Calu3 (cell line): ENCODE results near the gene CRTAC1. TPM values are rescaled to one million over a fixed set of nuclear protein-coding genes. Genes with fewer than 3 reads are reported as not detected.

Source experiments
- BruUV-seq: library from RNA; stranded (reverse); fragments of 400-500 nt; replicated peaks from 2 replicates; lab custom pipeline; 2021; lab: Mats Ljungman, UMichigan
- CTCF ChIA-PET: fragments of 300-600 bp; sonication (Branson Sonifier 250); formaldehyde crosslinking; loops from one replicate; lab custom pipeline; 2022; ENCODE audit warnings: antibody characterized with exemption; lab: Charles Lee
- DNase-seq: peaks from one replicate; pipeline ENCODE4 v3.0.0; 2022
- H3K27ac Mint-ChIP-seq: one replicate; pipeline ENCODE4 v1.8.0; 2022; ENCODE audit warnings: mixed read lengths; ENCODE audit not compliant: unreplicated experiment
- H3K27me3 Mint-ChIP-seq: one replicate; pipeline ENCODE4 v1.8.0; 2022; ENCODE audit warnings: mixed read lengths; ENCODE audit not compliant: unreplicated experiment
- H3K36me3 Mint-ChIP-seq: one replicate; pipeline ENCODE4 v1.8.0; 2022; ENCODE audit warnings: mild to moderate bottlenecking, moderate library complexity, mixed read lengths; ENCODE audit not compliant: insufficient read depth, unreplicated experiment
- H3K4me1 Mint-ChIP-seq: one replicate; pipeline ENCODE4 v1.8.0; 2022; ENCODE audit warnings: mild to moderate bottlenecking, low read depth, mixed read lengths; ENCODE audit not compliant: unreplicated experiment
- H3K4me3 Mint-ChIP-seq: one replicate; pipeline ENCODE4 v1.8.0; 2022; ENCODE audit warnings: mild to moderate bottlenecking, low read depth, moderate library complexity, mixed read lengths; ENCODE audit not compliant: unreplicated experiment
- H3K9me3 Mint-ChIP-seq: one replicate; pipeline ENCODE4 v1.8.0; 2022; ENCODE audit warnings: low read depth, mixed read lengths; ENCODE audit not compliant: unreplicated experiment
- intact Hi-C: fragments of 100-400 bp; cut with micrococcal nuclease; formaldehyde crosslinking; loops from one replicate; pipeline ENCODE4 v1.10.0; 2022; ENCODE audit not compliant: unreplicated experiment
- total RNA-seq: library from RNA; stranded (reverse); gene quantifications from 2 replicates; pipeline ENCODE4 v1.2.3, GENCODE V29; 2022
- TF ChIP-seq, protein P1 (sequence below): fragments of 200-600 bp; IDR thresholded peaks from one replicate; pipeline ENCODE4 v1.8.0; 2022; ENCODE audit warnings: antibody characterized with exemption; ENCODE audit not compliant: unreplicated experiment

The CRTAC1 gene
- total RNA-seq, 1 experiment from 2014 or later, result not detected

- peaks cover 85% of the 10 kb centered on the region for H3K27me3 Mint-ChIP-seq
Observed at GRCh38 chr10:98060079-98060478, 29.7 kb upstream of the CRTAC1 start.

DNA sequence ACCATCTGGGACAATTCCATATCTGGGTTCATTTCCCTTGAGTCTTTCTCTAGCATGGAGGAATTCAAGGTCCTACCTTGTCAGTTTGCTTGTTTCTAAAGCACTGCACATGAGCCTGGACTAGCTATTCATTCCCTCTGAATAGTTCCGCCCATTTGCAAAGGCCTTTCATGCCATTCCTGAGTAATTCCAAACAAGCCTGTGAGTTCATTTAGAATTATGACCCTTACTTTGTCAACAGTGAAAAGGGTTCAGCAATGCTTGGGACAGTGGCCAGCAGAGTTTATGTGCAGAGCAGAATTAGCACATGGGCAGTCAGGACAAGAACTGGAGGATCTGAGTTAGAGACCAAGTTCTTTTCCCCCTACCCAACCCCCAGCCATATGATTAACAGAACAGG is 27.9 kb upstream of the CRTAC1 start:
- CTCF ChIA-PET, result no interaction called here
- Mint-ChIP-seq H3K4me1 (no peaks in the 10 kb centered on the region), H3K27me3 (peaks cover 67% of the 10 kb centered on the region), H3K27ac (no peak overlapping the region), H3K4me3 (no peak overlapping the region), H3K36me3 (no peaks in the 10 kb centered on the region), H3K9me3 (no peaks in the 10 kb centered on the region)
- TF ChIP-seq, protein P1, sequence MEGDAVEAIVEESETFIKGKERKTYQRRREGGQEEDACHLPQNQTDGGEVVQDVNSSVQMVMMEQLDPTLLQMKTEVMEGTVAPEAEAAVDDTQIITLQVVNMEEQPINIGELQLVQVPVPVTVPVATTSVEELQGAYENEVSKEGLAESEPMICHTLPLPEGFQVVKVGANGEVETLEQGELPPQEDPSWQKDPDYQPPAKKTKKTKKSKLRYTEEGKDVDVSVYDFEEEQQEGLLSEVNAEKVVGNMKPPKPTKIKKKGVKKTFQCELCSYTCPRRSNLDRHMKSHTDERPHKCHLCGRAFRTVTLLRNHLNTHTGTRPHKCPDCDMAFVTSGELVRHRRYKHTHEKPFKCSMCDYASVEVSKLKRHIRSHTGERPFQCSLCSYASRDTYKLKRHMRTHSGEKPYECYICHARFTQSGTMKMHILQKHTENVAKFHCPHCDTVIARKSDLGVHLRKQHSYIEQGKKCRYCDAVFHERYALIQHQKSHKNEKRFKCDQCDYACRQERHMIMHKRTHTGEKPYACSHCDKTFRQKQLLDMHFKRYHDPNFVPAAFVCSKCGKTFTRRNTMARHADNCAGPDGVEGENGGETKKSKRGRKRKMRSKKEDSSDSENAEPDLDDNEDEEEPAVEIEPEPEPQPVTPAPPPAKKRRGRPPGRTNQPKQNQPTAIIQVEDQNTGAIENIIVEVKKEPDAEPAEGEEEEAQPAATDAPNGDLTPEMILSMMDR, result no peak
- BruUV-seq, result no TSS peak
- intact Hi-C loops, result no loop called here
- no peak for DNase-seq

More at GRCh38 chr10:98060079-98060478, 29.7 kb upstream of the CRTAC1 start:
- no peak overlapping the region for H3K4me3 Mint-ChIP-seq
- H3K4me1 Mint-ChIP-seq, result no peaks in the 10 kb centered on the region
- TF ChIP-seq, protein P1, result no peak
- H3K9me3 Mint-ChIP-seq, result no peaks in the 10 kb centered on the region
- no peaks in the 10 kb centered on the region for H3K36me3 Mint-ChIP-seq
- no peak overlapping the region for H3K27ac Mint-ChIP-seq
- BruUV-seq, result no TSS peak
- no peak for DNase-seq
- intact Hi-C loops, result no loop called here
- CTCF ChIA-PET, result no interaction called here

DNA sequence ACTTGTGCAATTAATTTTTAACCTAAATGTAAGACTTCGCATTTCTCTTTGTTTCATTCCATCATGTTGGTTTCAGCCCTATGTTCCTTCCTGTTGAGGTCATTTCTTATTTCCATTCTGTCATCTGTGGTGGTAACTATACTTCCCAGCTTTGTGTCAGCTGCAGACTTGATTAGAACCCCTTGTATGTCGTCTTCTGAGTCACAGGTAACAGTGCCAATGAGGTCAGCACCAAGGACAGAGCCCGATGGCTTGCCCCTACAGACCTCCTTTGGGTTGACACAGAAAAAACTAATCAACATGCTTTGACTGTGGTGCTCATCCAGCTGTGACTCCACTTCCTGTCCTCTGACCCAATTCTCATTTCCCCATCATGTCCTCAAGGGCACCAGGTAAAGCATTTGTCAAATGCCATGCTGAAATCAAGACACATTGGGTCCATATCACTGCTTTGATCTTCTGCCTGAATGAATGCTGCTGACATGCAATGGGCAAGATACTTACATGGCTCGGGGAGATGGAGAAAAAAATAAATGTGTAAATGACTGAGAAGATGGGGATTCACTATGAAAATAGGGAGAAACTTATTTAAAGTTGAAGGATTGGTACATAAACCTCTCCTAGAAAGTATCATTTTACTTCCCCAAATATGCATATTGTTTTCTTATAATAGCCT is 25.6 kb upstream of the CRTAC1 start:
- no peaks in the 10 kb centered on the region for H3K36me3 Mint-ChIP-seq
- intact Hi-C loops, result no loop called here
- H3K9me3 Mint-ChIP-seq, result no peaks in the 10 kb centered on the region
- H3K4me1 Mint-ChIP-seq, result peaks cover 8% of the 10 kb centered on the region
- TF ChIP-seq, protein P1, result no peak
- no peak overlapping the region for H3K27ac Mint-ChIP-seq
- BruUV-seq, result no TSS peak
- CTCF ChIA-PET, result no interaction called here
- peak; percentile 42 for DNase-seq
- peaks cover 58% of the 10 kb centered on the region for H3K27me3 Mint-ChIP-seq
- H3K4me3 Mint-ChIP-seq, result no peak overlapping the region

DNA sequence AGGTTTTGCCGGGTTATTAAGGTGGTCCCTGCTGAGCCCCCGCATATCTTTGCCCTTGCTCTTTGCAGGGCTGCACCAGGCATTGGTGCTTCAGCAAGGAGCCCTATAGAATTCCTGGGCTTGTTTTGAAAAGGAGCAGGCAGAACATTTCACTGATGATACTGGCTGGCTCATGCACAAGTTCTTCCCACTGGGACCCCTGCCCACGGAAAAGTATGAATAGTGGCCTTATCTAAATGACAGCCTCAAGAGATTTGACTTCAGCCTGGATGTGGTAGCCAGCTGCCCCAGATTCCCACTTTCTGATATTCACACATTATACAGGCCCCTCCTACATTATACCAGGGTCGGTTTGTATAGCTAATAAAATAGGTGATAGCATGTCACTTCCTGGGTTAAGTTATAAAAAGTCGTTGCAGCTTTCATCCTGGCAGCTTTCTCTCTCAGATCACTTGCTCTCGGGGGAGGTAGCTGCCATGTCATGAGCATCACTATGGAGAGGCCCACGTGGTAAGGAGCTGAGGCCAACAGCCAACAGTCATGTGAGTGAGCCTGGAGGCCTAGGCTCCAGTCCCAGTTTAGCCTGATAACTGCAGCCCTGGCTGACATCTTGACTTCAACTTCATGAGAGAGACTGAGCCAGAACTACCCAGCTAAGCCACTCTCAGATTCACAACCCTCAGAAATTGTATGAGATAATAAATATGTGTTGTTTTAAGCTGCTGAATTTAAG is 16.8 kb upstream of the CRTAC1 start:
- TF ChIP-seq, protein P1, result no peak
- CTCF ChIA-PET, result interaction anchor here (1.1 kb wide), 1 partner anchor 128 kb away, joined by 3 read pairs; no protein-coding TSS in a partner anchor
- DNase-seq, result no peak
- intact Hi-C loops, result loop anchor here (10.0 kb wide), 1 partner anchor 252 kb away; no protein-coding TSS in a partner anchor
- Mint-ChIP-seq H3K4me1 (peaks cover 17% of the 10 kb centered on the region), H3K27ac (no peak overlapping the region), H3K27me3 (peaks cover 61% of the 10 kb centered on the region), H3K4me3 (no peak overlapping the region), H3K9me3 (no peaks in the 10 kb centered on the region), H3K36me3 (no peaks in the 10 kb centered on the region)
- BruUV-seq, result no TSS peak
